IMR-90 (cell line): ENCODE results near the gene ADARB2. TPM values are rescaled to one million over a fixed set of nuclear protein-coding genes. Genes with fewer than 3 reads are reported as not detected.

Experiments used
- ATAC-seq: fragments of 200-7000 bp; cut with Tn5 transposase; 2 replicates; pipeline ENCODE4 v1.9.1; 2020; ENCODE audit warnings: low read depth, mild to moderate bottlenecking, moderate library complexity
- BruUV-seq: library from RNA; stranded (reverse); fragments of 400-500 nt; replicated peaks from 2 replicates; lab custom pipeline; 2021; lab: Mats Ljungman, UMichigan
- CTCF ChIA-PET: fragments of 300-600 bp; formaldehyde crosslinking; extraction: SDS; loops from one replicate; lab custom pipeline; 2021; ENCODE audit warnings: antibody characterized with exemption; lab: Yijun Ruan, JAX
- POLR2A ChIA-PET: fragments of 300-600 bp; sonication (Branson Sonifier 250); formaldehyde crosslinking; loops from one replicate; lab custom pipeline; 2022; ENCODE audit warnings: antibody characterized with exemption; ENCODE audit not compliant: unreplicated experiment; lab: Charles Lee
- DNase-seq: peaks from one replicate; pipeline ENCODE4 v3.0.0; 2013
- H2AFZ ChIP-seq: replicated peaks from 2 replicates; pipeline ENCODE3; 2013; ENCODE audit warnings: low read length, mild to moderate bottlenecking; ENCODE audit not compliant: poor library complexity
- H2AK5ac ChIP-seq: 2 replicates; pipeline ENCODE4 v1.6.1; 2013; ENCODE audit warnings: low read depth, low read length, inconsistent platforms
- H2AK9ac ChIP-seq: replicated peaks from 2 replicates; pipeline ENCODE3; 2013; ENCODE audit warnings: mild to moderate bottlenecking, low read depth, low read length, moderate library complexity; ENCODE audit not compliant: poor library complexity
- H2BK120ac ChIP-seq: 2 replicates; pipeline ENCODE4 v1.6.1; 2013; ENCODE audit warnings: low read depth, low read length, inconsistent platforms
- H2BK15ac ChIP-seq: 3 replicates; pipeline ENCODE4 v1.6.1; 2013; ENCODE audit warnings: low read depth, low read length, inconsistent platforms
- H2BK20ac ChIP-seq: 2 replicates; pipeline ENCODE4 v1.6.1; 2013; ENCODE audit warnings: low read depth, mild to moderate bottlenecking, inconsistent platforms, low read length, moderate library complexity
- H2BK5ac ChIP-seq: 2 replicates; pipeline ENCODE4 v1.6.1; 2013; ENCODE audit warnings: mild to moderate bottlenecking, low read depth, low read length, inconsistent platforms; ENCODE audit not compliant: poor library complexity, severe bottlenecking
- H3K14ac ChIP-seq: replicated peaks from 2 replicates; pipeline ENCODE4 v1.6.1; 2013; ENCODE audit warnings: low read depth, low read length, inconsistent platforms
- H3K18ac ChIP-seq: 2 replicates; pipeline ENCODE4 v1.6.1; 2013; ENCODE audit warnings: low read depth, low read length, control low read depth
- H3K23ac ChIP-seq: 2 replicates; pipeline ENCODE4 v1.6.1; 2013; ENCODE audit warnings: low read depth, low read length, inconsistent platforms
- H3K27ac ChIP-seq: 2 replicates; pipeline ENCODE4 v1.5.1; 2013; ENCODE audit warnings: mild to moderate bottlenecking, control low read depth, low read length; ENCODE audit not compliant: insufficient read depth
- H3K27me3 ChIP-seq: 2 replicates; pipeline ENCODE4 v1.6.1; 2013; ENCODE audit warnings: low read length; ENCODE audit not compliant: control insufficient read depth, insufficient read depth
- H3K36me3 ChIP-seq: 2 replicates; pipeline ENCODE4 v1.6.1; 2013; ENCODE audit warnings: low read length, mixed read lengths; ENCODE audit not compliant: control insufficient read depth, insufficient read depth
- H3K4ac ChIP-seq: 2 replicates; pipeline ENCODE4 v1.6.1; 2013; ENCODE audit warnings: low read depth, low read length, inconsistent platforms
- H3K4me1 ChIP-seq: 2 replicates; pipeline ENCODE4 v1.6.1; 2013; ENCODE audit warnings: low read length, mixed read lengths; ENCODE audit not compliant: control insufficient read depth, insufficient read depth
- H3K4me2 ChIP-seq: 2 replicates; pipeline ENCODE4 v1.6.1; 2013; ENCODE audit warnings: low read depth, mild to moderate bottlenecking, control low read depth, low read length, moderate library complexity
- H3K4me3 ChIP-seq: 2 replicates; pipeline ENCODE4 v1.5.1; 2013; ENCODE audit warnings: low read depth, mild to moderate bottlenecking, control low read depth, low read length, moderate library complexity; ENCODE audit not compliant: insufficient read depth
- H3K56ac ChIP-seq: 2 replicates; pipeline ENCODE4 v1.6.1; 2013; ENCODE audit warnings: low read length, inconsistent platforms; ENCODE audit not compliant: insufficient read depth; ENCODE audit errors: extremely low read depth
- H3K79me1 ChIP-seq, 2 experiments: 2 replicates each; pipeline ENCODE4 v1.6.1; 2013; ENCODE audit warnings: low read length in 2 of 2, inconsistent platforms in 1 of 2, low read depth in 1 of 2
- H3K9ac ChIP-seq: 2 replicates; pipeline ENCODE4 v1.6.1; 2013; ENCODE audit warnings: low read depth, low read length, control low read depth
- H3K9me1 ChIP-seq: 2 replicates; pipeline ENCODE4 v1.6.1; 2013; ENCODE audit warnings: low read length, inconsistent platforms; ENCODE audit not compliant: insufficient read depth
- H3K9me3 ChIP-seq: 2 replicates; pipeline ENCODE4 v1.6.1; 2013; ENCODE audit warnings: low read length; ENCODE audit not compliant: control insufficient read depth, insufficient read depth
- H4K20me1 ChIP-seq: 2 replicates; pipeline ENCODE4 v1.6.1; 2013; ENCODE audit warnings: low read length, inconsistent platforms; ENCODE audit not compliant: insufficient read depth
- H4K5ac ChIP-seq: 2 replicates; pipeline ENCODE4 v1.6.1; 2013; ENCODE audit warnings: mild to moderate bottlenecking, low read depth, low read length, control low read depth
- H4K8ac ChIP-seq, 2 experiments: 2 replicates each; pipeline ENCODE4 v1.6.1; 2013; ENCODE audit warnings: low read depth in 2 of 2, low read length in 2 of 2, control low read depth in 1 of 2, inconsistent platforms in 1 of 2
- H4K91ac ChIP-seq: 2 replicates; pipeline ENCODE4 v1.6.1; 2013; ENCODE audit warnings: low read depth, low read length, inconsistent platforms; ENCODE audit not compliant: insufficient read depth
- BHLHE40 ChIP-seq: fragments of 150-350 bp; IDR thresholded peaks from 2 replicates; pipeline ENCODE4 v1.6.1; 2016; ENCODE audit warnings: mild to moderate bottlenecking, low read depth, low read length
- CEBPB ChIP-seq: IDR thresholded peaks from 2 replicates; pipeline ENCODE4 v1.6.1; 2012; ENCODE audit warnings: low read depth, low read length, improper control_type of control experiment
- CHD1 ChIP-seq: IDR thresholded peaks from 2 replicates; pipeline ENCODE4 v1.6.1; 2012; ENCODE audit warnings: low read depth, low read length, improper control_type of control experiment
- FOS ChIP-seq: fragments of 150-350 bp; IDR thresholded peaks from 2 replicates; pipeline ENCODE4 v1.6.1; 2016; ENCODE audit warnings: low read depth, low read length
- MAFK ChIP-seq: IDR thresholded peaks from 2 replicates; pipeline ENCODE4 v1.6.1; 2012; ENCODE audit warnings: low read depth, low read length, improper control_type of control experiment
- MAZ ChIP-seq: IDR thresholded peaks from 2 replicates; pipeline ENCODE4 v1.6.1; 2012; ENCODE audit warnings: low read depth, mild to moderate bottlenecking, low read length, improper control_type of control experiment, moderate library complexity, borderline replicate concordance
- MXI1 ChIP-seq: IDR thresholded peaks from 2 replicates; pipeline ENCODE4 v1.6.1; 2012; ENCODE audit warnings: low read depth, mild to moderate bottlenecking, low read length, moderate library complexity, borderline replicate concordance
- NFE2L2 ChIP-seq: fragments of 150-350 bp; IDR thresholded peaks from 2 replicates; pipeline ENCODE4 v1.6.1; 2016; ENCODE audit warnings: low read depth, mild to moderate bottlenecking, low read length
- POLR2A ChIP-seq: IDR thresholded peaks from 2 replicates; pipeline ENCODE4 v1.6.1; 2012; ENCODE audit warnings: mild to moderate bottlenecking, low read depth, low read length
- RAD21 ChIP-seq: IDR thresholded peaks from 2 replicates; pipeline ENCODE4 v1.6.1; 2012; ENCODE audit warnings: low read length, improper control_type of control experiment
- RCOR1 ChIP-seq: IDR thresholded peaks from 2 replicates; pipeline ENCODE4 v1.6.1; 2012; ENCODE audit warnings: mild to moderate bottlenecking, low read length, improper control_type of control experiment; ENCODE audit not compliant: insufficient replicate concordance
- RFX5 ChIP-seq: IDR thresholded peaks from 2 replicates; pipeline ENCODE4 v1.8.0; 2012; ENCODE audit warnings: low read depth, mild to moderate bottlenecking, low read length, moderate library complexity
- SMC3 ChIP-seq: fragments of 150-350 bp; IDR thresholded peaks from 2 replicates; pipeline ENCODE4 v1.6.1; 2016; ENCODE audit warnings: low read depth, mild to moderate bottlenecking, antibody characterized with exemption, low read length, moderate library complexity
- WGBS, 2 experiments: methylation state at CpG; one replicate each; pipeline versions ENCODE4 v1.1.5 to v1.1.7; 2013; ENCODE audit warnings: missing lambda C conversion rate in 2 of 2; ENCODE audit not compliant: insufficient read length in 1 of 2; ENCODE audit errors: extremely low coverage in 2 of 2; 5-methylcytosine and 5-hydroxymethylcytosine counted together
- dilution Hi-C: fragments of 300-500 bp; cut with HindIII; formaldehyde crosslinking; loops from one replicate; pipeline ENCODE4 v1.14.3; 2018; ENCODE audit warnings: low sequenced_read_pairs; ENCODE audit not compliant: unreplicated experiment
- in situ Hi-C: fragments of 300-500 bp; cut with MboI; formaldehyde crosslinking; loops from 3 replicates; pipeline ENCODE4 v1.14.3; 2019; ENCODE audit warnings: low sequenced_read_pairs, inconsistent platforms, mixed read lengths
- intact Hi-C: fragments of 100-400 bp; cut with micrococcal nuclease; formaldehyde crosslinking; loops from 2 replicates; pipeline ENCODE4 v1.10.0; 2022
- polyA plus RNA-seq, 3 experiments: library from polyadenylated mRNA; depleted of rRNA; stranded (reverse); fragments of >200 nt; gene quantifications; 2 replicates each; pipeline ENCODE4 v1.2.3, GENCODE V29; 2012; ENCODE audit warnings: low replicate concordance in 1 of 3
- total RNA-seq: library from RNA; depleted of rRNA; stranded (reverse); fragments of >200 nt; gene quantifications from 2 replicates; pipeline ENCODE4 v1.2.3, GENCODE V29; 2012
- TF ChIP-seq, protein P1 (sequence below): conservative IDR thresholded peaks from 2 replicates; pipeline ENCODE4 v1.5.1; 2012; ENCODE audit warnings: mild to moderate bottlenecking, low read depth, low read length, improper control_type of control experiment
- TF ChIP-seq, protein P2 (sequence below): fragments of 150-350 bp; IDR thresholded peaks from 2 replicates; pipeline ENCODE4 v1.6.1; 2016; ENCODE audit warnings: low read depth, mild to moderate bottlenecking, low read length, moderate library complexity, borderline replicate concordance
- TF ChIP-seq, protein P3 (sequence below): fragments of 150-350 bp; IDR thresholded peaks from 2 replicates; pipeline ENCODE4 v1.6.1; 2017; ENCODE audit warnings: mild to moderate bottlenecking, antibody characterized with exemption, low read length, low read depth

ADARB2 gene
- total and polyA plus RNA-seq, 2 of the 4 experiments (the other 2 are of a cell fraction) = not detected

DNA sequence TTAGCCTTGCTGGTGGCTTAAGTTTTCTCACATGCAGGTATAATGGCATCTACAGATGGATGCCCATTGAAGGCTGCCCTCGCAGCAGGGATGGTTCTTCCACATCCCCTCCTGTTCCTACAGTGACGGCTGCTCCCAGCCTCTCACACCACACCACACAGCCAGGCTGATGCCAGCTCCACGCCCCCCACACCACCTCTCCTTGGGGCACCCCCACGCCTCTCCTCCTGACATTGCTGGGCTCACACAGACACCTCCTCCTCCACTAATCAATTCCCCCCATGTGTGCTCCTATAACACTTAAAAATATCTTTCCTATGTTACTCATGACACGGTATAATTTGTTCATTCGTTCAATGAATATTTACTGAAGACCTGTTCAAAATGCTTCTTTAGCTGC, 437.1 kb downstream of the ADARB2 start:
- no peak overlapping the region for H2AFZ ChIP-seq
- peaks cover 27% of the 10 kb centered on the region for H3K9me3 ChIP-seq
- no peak overlapping the region for H2BK15ac ChIP-seq
- no peaks in the 10 kb centered on the region for H3K9me1 ChIP-seq
- no peak overlapping the region for H2AK9ac ChIP-seq
- H3K27me3 ChIP-seq = no peaks in the 10 kb centered on the region
- intact Hi-C loops = no loop called here
- H3K4me1 ChIP-seq = no peaks in the 10 kb centered on the region
- no peak overlapping the region for H3K4me3 ChIP-seq
- H3K36me3 ChIP-seq = no peaks in the 10 kb centered on the region
- H3K56ac ChIP-seq = no peak overlapping the region
- 25% methylated on average over 4 of the region's 6 CpGs; no CpG with 5 or more reads in 1 of the 2 experiments for WGBS, 2 experiments
- no peak overlapping the region for H4K8ac ChIP-seq
- H3K4me2 ChIP-seq = no peak overlapping the region
- in situ Hi-C loops = no loop called here
- no peak overlapping the region for H3K14ac ChIP-seq
- POLR2A ChIA-PET = no interaction called here
- no peak overlapping the region for H3K4ac ChIP-seq
- H3K27ac ChIP-seq = no peak overlapping the region
- H4K5ac ChIP-seq = no peak overlapping the region
- H3K23ac ChIP-seq = no peak overlapping the region
- dilution Hi-C loops = no loop called here
- no peak overlapping the region for H3K9ac ChIP-seq
- no peak overlapping the region for H2BK20ac ChIP-seq
- no peak for ATAC-seq
- H4K91ac ChIP-seq = no peak overlapping the region
- DNase-seq = no peak
- H3K79me1 ChIP-seq = no peaks in the 10 kb centered on the region
- no peak overlapping the region for H2BK120ac ChIP-seq
- no peaks in the 10 kb centered on the region for H4K20me1 ChIP-seq
- no peak overlapping the region for H3K18ac ChIP-seq
- CTCF ChIA-PET = no interaction called here
- H2AK5ac ChIP-seq = no peak overlapping the region
- TF ChIP-seq, protein P1, sequence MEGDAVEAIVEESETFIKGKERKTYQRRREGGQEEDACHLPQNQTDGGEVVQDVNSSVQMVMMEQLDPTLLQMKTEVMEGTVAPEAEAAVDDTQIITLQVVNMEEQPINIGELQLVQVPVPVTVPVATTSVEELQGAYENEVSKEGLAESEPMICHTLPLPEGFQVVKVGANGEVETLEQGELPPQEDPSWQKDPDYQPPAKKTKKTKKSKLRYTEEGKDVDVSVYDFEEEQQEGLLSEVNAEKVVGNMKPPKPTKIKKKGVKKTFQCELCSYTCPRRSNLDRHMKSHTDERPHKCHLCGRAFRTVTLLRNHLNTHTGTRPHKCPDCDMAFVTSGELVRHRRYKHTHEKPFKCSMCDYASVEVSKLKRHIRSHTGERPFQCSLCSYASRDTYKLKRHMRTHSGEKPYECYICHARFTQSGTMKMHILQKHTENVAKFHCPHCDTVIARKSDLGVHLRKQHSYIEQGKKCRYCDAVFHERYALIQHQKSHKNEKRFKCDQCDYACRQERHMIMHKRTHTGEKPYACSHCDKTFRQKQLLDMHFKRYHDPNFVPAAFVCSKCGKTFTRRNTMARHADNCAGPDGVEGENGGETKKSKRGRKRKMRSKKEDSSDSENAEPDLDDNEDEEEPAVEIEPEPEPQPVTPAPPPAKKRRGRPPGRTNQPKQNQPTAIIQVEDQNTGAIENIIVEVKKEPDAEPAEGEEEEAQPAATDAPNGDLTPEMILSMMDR = no peak
- no peak for TF ChIP-seq SMC3
- TF ChIP-seq RAD21 = no peak
- TF ChIP-seq RCOR1 = no peak
- TF ChIP-seq POLR2A = no peak
- no peak for TF ChIP-seq BHLHE40
- TF ChIP-seq CEBPB = no peak
- TF ChIP-seq MAZ = no peak
- no peak for TF ChIP-seq RFX5
- no peak for TF ChIP-seq CHD1
- no peak for TF ChIP-seq NFE2L2
- no peak for TF ChIP-seq FOS
- TF ChIP-seq, protein P2, sequence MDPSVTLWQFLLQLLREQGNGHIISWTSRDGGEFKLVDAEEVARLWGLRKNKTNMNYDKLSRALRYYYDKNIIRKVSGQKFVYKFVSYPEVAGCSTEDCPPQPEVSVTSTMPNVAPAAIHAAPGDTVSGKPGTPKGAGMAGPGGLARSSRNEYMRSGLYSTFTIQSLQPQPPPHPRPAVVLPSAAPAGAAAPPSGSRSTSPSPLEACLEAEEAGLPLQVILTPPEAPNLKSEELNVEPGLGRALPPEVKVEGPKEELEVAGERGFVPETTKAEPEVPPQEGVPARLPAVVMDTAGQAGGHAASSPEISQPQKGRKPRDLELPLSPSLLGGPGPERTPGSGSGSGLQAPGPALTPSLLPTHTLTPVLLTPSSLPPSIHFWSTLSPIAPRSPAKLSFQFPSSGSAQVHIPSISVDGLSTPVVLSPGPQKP = no peak
- TF ChIP-seq MXI1 = no peak
- TF ChIP-seq, protein P3, sequence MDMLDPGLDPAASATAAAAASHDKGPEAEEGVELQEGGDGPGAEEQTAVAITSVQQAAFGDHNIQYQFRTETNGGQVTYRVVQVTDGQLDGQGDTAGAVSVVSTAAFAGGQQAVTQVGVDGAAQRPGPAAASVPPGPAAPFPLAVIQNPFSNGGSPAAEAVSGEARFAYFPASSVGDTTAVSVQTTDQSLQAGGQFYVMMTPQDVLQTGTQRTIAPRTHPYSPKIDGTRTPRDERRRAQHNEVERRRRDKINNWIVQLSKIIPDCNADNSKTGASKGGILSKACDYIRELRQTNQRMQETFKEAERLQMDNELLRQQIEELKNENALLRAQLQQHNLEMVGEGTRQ = no peak
- TF ChIP-seq MAFK = no peak
- BruUV-seq = no TSS peak
- H2BK5ac ChIP-seq = no peak overlapping the region
